HepG2 (cell line): ENCODE results near the gene CHCHD6. TPM values are rescaled to one million over a fixed set of nuclear protein-coding genes. Genes with fewer than 3 reads are reported as not detected.

Source experiments
- ATAC-seq: fragments of 200-7000 bp; cut with Tn5 transposase; 3 replicates; pipeline ENCODE4 v1.9.1; 2020; ENCODE audit warnings: mild to moderate bottlenecking, moderate library complexity
- BruUV-seq: library from RNA; stranded (reverse); fragments of 400-500 nt; replicated peaks from 2 replicates; lab custom pipeline; 2021; lab: Mats Ljungman, UMichigan
- CTCF ChIA-PET: fragments of 300-600 bp; formaldehyde crosslinking; extraction: SDS; loops from one replicate; lab custom pipeline; 2021; ENCODE audit warnings: low total read pairs, inconsistent platforms, low intra/inter-chr PET ratio; lab: Yijun Ruan, JAX
- POLR2A ChIA-PET: fragments of 350-600 bp; sonication (Branson Sonifier 250); formaldehyde crosslinking; loops from one replicate; lab custom pipeline; 2020; ENCODE audit warnings: antibody characterized with exemption, inconsistent platforms; lab: Yijun Ruan, JAX
- DNase-seq: peaks from one replicate; pipeline ENCODE4 v3.0.0-alpha.2; 2015; ENCODE audit warnings: low spot score
- FAIRE-seq: peaks from 3 replicates; lab custom pipeline; 2011; peaks lifted over from hg19 to GRCh38; lab: Jason Lieb, UNC
- H2AFZ ChIP-seq: one replicate; pipeline ENCODE4 v1.6.1; 2011; ENCODE audit warnings: low read length, inconsistent platforms
- H3K27ac ChIP-seq: fragments of 300-600 bp; 3 replicates; pipeline ENCODE4 v1.8.0; 2011; ENCODE audit warnings: mixed run types, mild to moderate bottlenecking, mixed read lengths, low read length, inconsistent platforms; ENCODE audit not compliant: insufficient read depth; ENCODE audit errors: extremely low read length
- H3K27me3 ChIP-seq, 2 experiments: fragments of 200-600 bp in 1 of 2; 2 replicates in 1 of 2; 3 replicates in 1 of 2; pipeline versions ENCODE4 v1.6.0 to v1.8.0; 2011; ENCODE audit warnings: low read length in 2 of 2, mild to moderate bottlenecking in 2 of 2, moderate library complexity in 2 of 2, inconsistent platforms in 1 of 2; ENCODE audit not compliant: insufficient read depth in 2 of 2, control insufficient read depth in 1 of 2
- H3K36me3 ChIP-seq, 2 experiments: fragments of 200-600 bp in 1 of 2; replicated peaks in 1 of 2; 2 replicates in 1 of 2; 3 replicates in 1 of 2; pipeline versions ENCODE4 v1.5.1 to v1.8.0; 2011; ENCODE audit warnings: low read length in 2 of 2, inconsistent platforms in 1 of 2; ENCODE audit not compliant: insufficient read depth in 2 of 2, control insufficient read depth in 1 of 2
- H3K4me1 ChIP-seq: 2 replicates; pipeline ENCODE4 v1.5.1; 2012; ENCODE audit warnings: low read length, inconsistent platforms; ENCODE audit not compliant: insufficient read depth
- H3K4me2 ChIP-seq: 2 replicates; pipeline ENCODE4 v1.6.0; 2011; ENCODE audit warnings: low read depth, low read length, inconsistent platforms
- H3K4me3 ChIP-seq, 3 experiments: fragments of 200-600 bp in 1 of 3; sonication (generic), shearing (Covaris generic) in 1 of 3; replicated peaks in 1 of 3; 2 replicates each; pipeline ENCODE4 v1.5.1; 2011 to 2016; ENCODE audit warnings: low read length in 3 of 3, inconsistent platforms in 2 of 3, low read depth in 2 of 3, mild to moderate bottlenecking in 2 of 3, control low read depth in 1 of 3, mixed read lengths in 1 of 3; ENCODE audit not compliant: insufficient read depth in 1 of 3
- H3K79me2 ChIP-seq: one replicate; pipeline ENCODE4 v1.6.1; 2011; ENCODE audit warnings: low read length, inconsistent platforms; ENCODE audit not compliant: insufficient read depth
- H3K9ac ChIP-seq: 2 replicates; pipeline ENCODE4 v1.6.0; 2011; ENCODE audit warnings: mild to moderate bottlenecking, low read depth, low read length, inconsistent platforms; ENCODE audit not compliant: insufficient read depth
- H3K9me3 ChIP-seq: 2 replicates; pipeline ENCODE4 v1.5.1; 2012; ENCODE audit warnings: mild to moderate bottlenecking, low read length
- H4K20me1 ChIP-seq: 2 replicates; pipeline ENCODE4 v1.6.0; 2011; ENCODE audit warnings: inconsistent platforms, mild to moderate bottlenecking, low read length, moderate library complexity; ENCODE audit not compliant: insufficient read depth
- AKAP8 ChIP-seq: sonication (generic); formaldehyde crosslinking; IDR thresholded peaks from 2 replicates; pipeline ENCODE4 v1.5.1; 2020; ENCODE audit warnings: mild to moderate bottlenecking, missing genetic modification reagents
- CHD4 ChIP-seq: fragments of 200-600 bp; sonication (generic); IDR thresholded peaks from 2 replicates; pipeline ENCODE4 v1.7.0; 2017; ENCODE audit warnings: mild to moderate bottlenecking, low read length, borderline replicate concordance
- CTCF ChIP-seq: sonication (generic); formaldehyde crosslinking; IDR thresholded peaks from 2 replicates; pipeline ENCODE4 v1.5.0; 2020; ENCODE audit warnings: mild to moderate bottlenecking, missing genetic modification reagents, moderate library complexity
- GPN1 ChIP-seq: sonication (generic); formaldehyde crosslinking; IDR thresholded peaks from 2 replicates; pipeline ENCODE4 v1.5.1; 2020; ENCODE audit warnings: missing genetic modification reagents, borderline replicate concordance
- MAFF ChIP-seq: IDR thresholded peaks from 2 replicates; pipeline ENCODE4 v1.6.1; 2011; ENCODE audit warnings: low read depth, low read length, improper control_type of control experiment
- RFX1 ChIP-seq: fragments of 450-650 bp; IDR thresholded peaks from 2 replicates; pipeline ENCODE4 v1.6.1; 2017
- RFXAP ChIP-seq: sonication (generic); formaldehyde crosslinking; IDR thresholded peaks from 2 replicates; pipeline ENCODE4 v1.4.0; 2020; ENCODE audit warnings: missing genetic modification reagents, borderline replicate concordance
- STAT6 ChIP-seq: sonication (generic); formaldehyde crosslinking; IDR thresholded peaks from 2 replicates; pipeline ENCODE4 v1.4.0; 2020; ENCODE audit warnings: missing genetic modification reagents, mild to moderate bottlenecking, borderline replicate concordance
- TBL1XR1 ChIP-seq: fragments of 150-350 bp; IDR thresholded peaks from 2 replicates; pipeline ENCODE4 v1.6.1; 2014; ENCODE audit warnings: borderline replicate concordance, low read length; ENCODE audit not compliant: partially characterized antibody
- TBX2 ChIP-seq: sonication (generic); formaldehyde crosslinking; IDR thresholded peaks from 2 replicates; pipeline ENCODE4 v1.5.0; 2020; ENCODE audit warnings: missing genetic modification reagents, mild to moderate bottlenecking, borderline replicate concordance
- TRIM24 ChIP-seq: sonication (generic); formaldehyde crosslinking; IDR thresholded peaks from 2 replicates; pipeline ENCODE4 v1.8.0; 2022; ENCODE audit warnings: mild to moderate bottlenecking, missing genetic modification reagents
- ZNF460 ChIP-seq: sonication (generic); formaldehyde crosslinking; IDR thresholded peaks from 2 replicates; pipeline ENCODE4 v1.5.1; 2020; ENCODE audit warnings: missing genetic modification reagents, mild to moderate bottlenecking, borderline replicate concordance
- WGBS: methylation state at CpG from one replicate; pipeline ENCODE4 v1.1.6; 2017; ENCODE audit warnings: low lambda C conversion rate; 5-methylcytosine and 5-hydroxymethylcytosine counted together
- in situ Hi-C: cut with HindIII; loops from 2 replicates; pipeline ENCODE4 v1.10.0; 2017; ENCODE audit warnings: low pct_unique_long_range_greater_than_20kb; ENCODE audit not compliant: extremely low pct_ligation_motif_present
- intact Hi-C: fragments of 100-400 bp; cut with micrococcal nuclease; formaldehyde crosslinking; loops from one replicate; pipeline ENCODE4 v1.10.0; 2022; ENCODE audit not compliant: unreplicated experiment
- polyA plus RNA-seq, 8 experiments: library from polyadenylated mRNA; depleted of rRNA in 3 of 8; stranded (reverse) in 7 of 8; unstranded in 1 of 8; fragments of >200 nt; fragmentation: Illumina TruSeq in 4 of 8; extraction: Trizol in 4 of 8; gene quantifications; 2 replicates each; pipeline versions ENCODE4 v1.2.1 to v1.2.3, GENCODE V29; 2011 to 2016; ENCODE audit warnings: low read depth in 4 of 8, missing spikeins in 1 of 8, mixed read lengths in 1 of 8; ENCODE audit not compliant: insufficient read depth in 1 of 8
- total RNA-seq, 5 experiments: library from RNA; depleted of rRNA; stranded (reverse); fragments of >200 nt; fragmentation: Illumina TruSeq; extraction: Trizol; gene quantifications; 2 replicates each; pipeline ENCODE4 v1.2.3, GENCODE V29; 2016; ENCODE audit warnings: low read depth in 1 of 5
- TF ChIP-seq, protein P1 (sequence below): sonication (generic); formaldehyde crosslinking; IDR thresholded peaks from 2 replicates; pipeline ENCODE4 v1.8.1; 2023; ENCODE audit warnings: mild to moderate bottlenecking, missing genetic modification reagents
- TF ChIP-seq, protein P2 (sequence below): sonication (generic); formaldehyde crosslinking; IDR thresholded peaks from 2 replicates; pipeline ENCODE4 v1.5.0; 2020; ENCODE audit warnings: mild to moderate bottlenecking, missing genetic modification reagents

CHCHD6 gene
- total and polyA plus RNA-seq, 2 of the 13 experiments (the other 11 are each of a cell fraction or from before 2014, with no cell fraction given) = 20.3 to 20.8 TPM

- TF ChIP-seq CTCF (CRISPR knock-in tag) (no peak), MAFF (no peak), RFXAP (CRISPR knock-in tag) (no peak), ZNF460 (no peak), AKAP8 (CRISPR knock-in tag) (no peak), TRIM24 (CRISPR knock-in tag) (no peak), RFX1 (no peak), CHD4 (no peak), TBX2 (CRISPR knock-in tag) (no peak), TBL1XR1 (no peak), STAT6 (CRISPR knock-in tag) (no peak), GPN1 (CRISPR knock-in tag) (no peak)
- TF ChIP-seq, protein P1, sequence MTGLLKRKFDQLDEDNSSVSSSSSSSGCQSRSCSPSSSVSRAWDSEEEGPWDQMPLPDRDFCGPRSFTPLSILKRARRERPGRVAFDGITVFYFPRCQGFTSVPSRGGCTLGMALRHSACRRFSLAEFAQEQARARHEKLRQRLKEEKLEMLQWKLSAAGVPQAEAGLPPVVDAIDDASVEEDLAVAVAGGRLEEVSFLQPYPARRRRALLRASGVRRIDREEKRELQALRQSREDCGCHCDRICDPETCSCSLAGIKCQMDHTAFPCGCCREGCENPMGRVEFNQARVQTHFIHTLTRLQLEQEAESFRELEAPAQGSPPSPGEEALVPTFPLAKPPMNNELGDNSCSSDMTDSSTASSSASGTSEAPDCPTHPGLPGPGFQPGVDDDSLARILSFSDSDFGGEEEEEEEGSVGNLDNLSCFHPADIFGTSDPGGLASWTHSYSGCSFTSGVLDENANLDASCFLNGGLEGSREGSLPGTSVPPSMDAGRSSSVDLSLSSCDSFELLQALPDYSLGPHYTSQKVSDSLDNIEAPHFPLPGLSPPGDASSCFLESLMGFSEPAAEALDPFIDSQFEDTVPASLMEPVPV = no peak
- TF ChIP-seq, protein P2, sequence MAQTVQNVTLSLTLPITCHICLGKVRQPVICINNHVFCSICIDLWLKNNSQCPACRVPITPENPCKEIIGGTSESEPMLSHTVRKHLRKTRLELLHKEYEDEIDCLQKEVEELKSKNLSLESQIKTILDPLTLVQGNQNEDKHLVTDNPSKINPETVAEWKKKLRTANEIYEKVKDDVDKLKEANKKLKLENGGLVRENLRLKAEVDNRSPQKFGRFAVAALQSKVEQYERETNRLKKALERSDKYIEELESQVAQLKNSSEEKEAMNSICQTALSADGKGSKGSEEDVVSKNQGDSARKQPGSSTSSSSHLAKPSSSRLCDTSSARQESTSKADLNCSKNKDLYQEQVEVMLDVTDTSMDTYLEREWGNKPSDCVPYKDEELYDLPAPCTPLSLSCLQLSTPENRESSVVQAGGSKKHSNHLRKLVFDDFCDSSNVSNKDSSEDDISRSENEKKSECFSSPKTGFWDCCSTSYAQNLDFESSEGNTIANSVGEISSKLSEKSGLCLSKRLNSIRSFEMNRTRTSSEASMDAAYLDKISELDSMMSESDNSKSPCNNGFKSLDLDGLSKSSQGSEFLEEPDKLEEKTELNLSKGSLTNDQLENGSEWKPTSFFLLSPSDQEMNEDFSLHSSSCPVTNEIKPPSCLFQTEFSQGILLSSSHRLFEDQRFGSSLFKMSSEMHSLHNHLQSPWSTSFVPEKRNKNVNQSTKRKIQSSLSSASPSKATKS (CRISPR knock-in tag) = no peak
- no peaks in the 10 kb centered on the region for H3K27me3 ChIP-seq
- BruUV-seq = no TSS peak
Measured at GRCh38 chr3:126714921-126715320, 10.9 kb downstream of the CHCHD6 start.

More at GRCh38 chr3:126714921-126715320, 10.9 kb downstream of the CHCHD6 start:
- no peaks in the 10 kb centered on the region for H3K9me3 ChIP-seq
- no peaks in the 10 kb centered on the region; the same call in 1 of the 2 replicates for H4K20me1 ChIP-seq
- H2AFZ ChIP-seq = no peak overlapping the region
- ChIA-PET POLR2A (interaction anchor here (1.3 kb wide), 1 partner anchor 19 kb away, joined by 3 read pairs; no protein-coding TSS in a partner anchor), CTCF (no interaction called here)
- FAIRE-seq (no peak), ATAC-seq (peak; percentile 54), DNase-seq (no peak)
- H3K79me2 ChIP-seq = peaks cover 11% of the 10 kb centered on the region
- in situ Hi-C loops (no loop called here), intact Hi-C loops (no loop called here)
- H3K9ac ChIP-seq = no peak overlapping the region
- peaks cover 9% of the 10 kb centered on the region for H3K4me1 ChIP-seq
- H3K36me3 ChIP-seq = no peaks in the 10 kb centered on the region
- no peak overlapping the region for H3K4me2 ChIP-seq
- 78% methylated on average over 6 of the region's 6 CpGs for WGBS
- no peak overlapping the region for H3K4me3 ChIP-seq
- no peak overlapping the region for H3K27ac ChIP-seq
